Glomerular visceral epithelial cell (primary cell): Measurements from ENCODE around the gene MYO5B.
"Not testable (repeated sequence)": the region's sequence is repeated elsewhere in the genome, so short reads cannot be mapped to it uniquely, and the experiment has no call there.

Experiments used
- DNase-seq: peaks from one replicate; pipeline ENCODE4 v3.0.0-alpha.2; 2016; ENCODE audit errors: extremely low spot score

The MYO5B gene

DNA sequence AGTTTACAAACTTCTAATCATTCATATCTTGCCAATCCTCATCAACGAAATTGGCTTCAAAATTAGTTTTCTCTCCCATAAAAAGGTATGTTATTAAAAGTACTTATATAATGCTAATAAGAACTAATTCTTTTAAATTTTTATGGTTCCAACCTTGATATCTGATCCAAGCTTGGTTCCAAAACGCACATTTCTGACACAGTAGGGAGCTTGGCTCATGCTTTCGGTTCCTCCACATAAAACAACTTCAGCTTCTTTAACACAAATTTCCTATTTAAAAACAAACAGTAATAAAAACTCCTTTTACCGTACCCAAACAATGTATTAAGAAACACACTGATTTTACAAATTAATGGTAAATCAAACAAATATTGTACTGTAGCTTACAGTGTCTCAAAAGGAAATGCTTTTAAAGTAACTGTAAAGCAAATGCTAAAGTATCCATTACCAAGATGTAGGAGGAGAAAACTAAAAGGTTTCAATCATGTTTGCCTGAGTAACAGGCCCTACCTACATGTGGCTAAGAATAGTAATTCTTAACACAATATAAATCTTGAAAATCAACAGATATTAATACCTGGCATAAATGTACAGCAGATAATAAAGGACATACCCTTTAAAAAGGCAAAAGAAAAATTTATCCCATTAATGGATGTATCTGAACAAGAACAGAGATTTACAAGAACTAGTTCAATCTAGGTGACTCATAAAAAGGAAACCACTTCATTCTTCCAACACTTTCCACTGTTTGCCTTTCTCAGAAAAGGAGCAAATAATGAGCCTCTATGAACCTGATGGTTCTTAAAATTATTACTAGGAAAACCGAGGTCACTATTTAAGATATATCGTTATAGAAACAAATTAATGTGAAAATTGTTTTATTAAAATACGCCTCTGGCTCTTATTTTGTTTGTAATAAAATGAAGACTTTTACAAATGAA lies 399.1 kb downstream of the MYO5B start:
- DNase-seq: no peak

DNA sequence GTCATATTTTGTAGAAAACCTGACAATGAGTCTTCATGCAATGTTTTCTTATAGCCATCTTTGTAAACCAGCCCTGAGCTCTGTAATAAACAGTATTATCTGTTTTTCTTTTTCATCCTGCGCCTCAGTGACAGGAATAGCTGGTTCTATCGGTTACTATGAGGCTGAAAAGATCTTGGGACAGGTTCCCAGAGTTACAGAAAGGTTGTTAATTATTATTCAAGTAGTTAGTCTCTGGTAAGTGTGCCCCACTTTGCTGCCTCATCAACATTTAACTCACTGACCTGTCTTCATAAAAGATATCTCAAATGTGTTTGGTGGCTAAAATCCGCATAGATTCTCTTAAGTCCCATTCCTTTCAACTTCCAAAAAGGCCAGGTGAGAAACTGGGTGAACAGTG lies 400.2 kb downstream of the MYO5B start:
- DNase-seq: no peak

- DNase-seq: not testable (repeated sequence)
Observed at GRCh38 chr18:49789560-49790134, 405.3 kb downstream of the MYO5B start.

DNA sequence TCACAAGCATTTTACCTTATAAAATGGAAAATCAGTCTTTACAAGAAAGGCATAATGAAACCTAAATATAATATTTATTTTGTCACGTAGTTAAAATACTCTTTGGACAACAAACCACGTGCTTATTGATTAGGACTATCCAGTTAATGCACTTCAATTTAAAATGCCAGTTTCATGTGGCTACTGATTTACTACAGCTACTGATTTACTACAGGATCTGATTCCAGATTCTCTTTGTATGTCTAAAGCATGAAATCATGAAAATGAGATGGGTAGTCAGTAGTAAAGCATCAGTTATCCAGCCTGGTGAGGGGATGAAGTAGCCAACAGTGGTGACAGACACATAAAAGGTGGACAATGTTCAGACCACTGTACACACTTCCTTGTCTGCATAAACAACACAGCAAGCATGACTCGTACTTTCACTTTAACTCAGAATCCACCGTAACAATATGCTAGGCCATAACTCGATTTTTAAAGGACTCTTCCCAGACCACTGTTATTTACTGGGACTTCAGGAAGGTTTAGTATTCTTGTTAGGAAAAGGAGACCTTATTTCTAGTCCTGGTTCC lies 406.5 kb downstream of the MYO5B start:
- DNase-seq: no peak

GRCh38 chr18:49786019-49786720 lies 408.8 kb downstream of the MYO5B start:
- DNase-seq: no peak

GRCh38 chr18:49784427-49785185 lies 410.3 kb downstream of the MYO5B start:
- peak; percentile 9 for DNase-seq

DNA sequence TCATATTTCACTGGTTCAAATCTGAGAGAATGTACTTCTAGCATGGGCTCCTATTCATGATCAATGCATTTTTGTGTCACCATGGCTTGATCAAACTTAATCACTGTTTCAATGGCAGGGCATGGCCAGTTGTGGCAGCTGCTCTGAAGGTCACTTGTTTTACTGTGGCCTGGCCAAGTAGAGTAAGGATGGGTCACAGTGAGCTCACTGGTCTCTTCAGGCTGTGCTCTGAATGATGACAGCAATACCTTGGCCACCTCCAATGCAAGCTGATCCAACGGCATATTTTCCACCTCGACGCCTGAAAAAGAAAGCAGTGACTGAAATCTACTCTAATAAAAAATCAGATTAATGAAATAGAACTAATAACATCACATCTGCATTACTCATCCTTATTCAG lies 411.3 kb downstream of the MYO5B start:
- DNase-seq: not testable (repeated sequence)

DNA sequence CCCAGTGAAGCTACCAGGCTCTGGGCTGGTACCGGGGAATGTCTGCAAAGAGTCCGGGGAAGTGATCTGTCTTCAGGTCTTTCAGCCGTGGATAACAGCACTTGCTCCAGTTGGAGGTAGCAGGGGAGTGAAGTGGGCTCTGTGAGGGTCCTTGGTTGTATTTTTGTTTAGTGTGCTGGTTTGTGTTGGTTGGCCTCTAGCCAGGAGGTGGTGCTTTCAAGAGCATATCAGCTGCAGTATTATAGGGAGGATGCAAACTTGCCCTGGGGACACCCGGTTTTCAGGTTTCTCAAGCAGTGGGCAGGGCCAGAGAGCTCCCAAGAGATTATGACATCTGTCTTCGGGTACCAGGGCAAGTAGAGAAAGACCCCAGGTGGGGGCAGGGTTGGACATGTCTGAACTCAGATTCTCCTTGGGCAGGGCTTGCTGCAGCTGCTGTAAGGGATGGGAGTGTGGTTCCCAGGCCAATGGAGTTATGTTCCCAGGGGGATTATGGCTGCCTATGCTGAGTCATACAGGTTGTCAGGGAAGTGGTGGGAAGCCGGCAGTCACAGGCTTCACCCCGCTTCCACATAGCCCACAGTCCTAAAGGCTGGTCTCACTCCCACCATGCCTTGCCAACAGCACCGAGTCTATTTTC lies 416.0 kb downstream of the MYO5B start:
- peak; percentile 25 for DNase-seq
